Measurements from ENCODE around the gene RNF133. TPM values are rescaled to one million over a fixed set of nuclear protein-coding genes. Genes with fewer than 3 reads are reported as not detected.

RNF133 gene
- total RNA-seq, 1 experiment from 2014 or later = 0.20 TPM

GRCh38 chr7:122652876-122653275 is 46.0 kb downstream of the RNF133 start (continued):
- TF ChIP-seq YY1 (IDR thresholded peaks at IDR 0.05; ENCODE audit: extremely low read depth, insufficient replicate concordance, low read depth, low read length) (no peak), MAX (IDR thresholded peaks at IDR 0.05) (no peak), EZH2phosphoT487 (IDR thresholded peaks at IDR 0.05; ENCODE audit: borderline replicate concordance) (no peak)

GRCh38 chr7:122651451-122651850 is 47.5 kb downstream of the RNF133 start:
- Histone ChIP-seq H3K27me3 (ENCODE audit: insufficient read depth, low read length) (no peaks in the 10 kb centered on the region), H3K79me2 (ENCODE audit: insufficient read depth, low read length) (no peaks in the 10 kb centered on the region), H3K9ac (ENCODE audit: low read length) (no peak overlapping the region), H3K4me1 (ENCODE audit: control insufficient read depth in 1 of 2, insufficient read depth in 2 of 2, low read length in 2 of 2) (peaks cover 0 to 7% of the 10 kb centered on the region in 2 experiments; a peak in 1 of 4 replicates), H2AFZ (ENCODE audit: low read depth, low read length, poor library complexity, severe bottlenecking) (no peak overlapping the region), H3K4me3 (replicated peaks in 1 of 2; ENCODE audit: low read depth in 1 of 2, low read length in 2 of 2) (no peak overlapping the region), H3K27ac (ENCODE audit: low read depth, low read length) (no peak overlapping the region), H3K9me3 (ENCODE audit: control insufficient read depth in 1 of 2, insufficient read depth in 1 of 2, low read depth in 1 of 2, low read length in 2 of 2) (no peaks in the 10 kb centered on the region), H3K36me3 (ENCODE audit: control insufficient read depth in 1 of 2, insufficient read depth in 2 of 2, low read length in 2 of 2) (no peaks in the 10 kb centered on the region), H4K20me1 (ENCODE audit: insufficient read depth) (no peaks in the 10 kb centered on the region), H3K9me2 (ENCODE audit: insufficient read depth) (no peaks in the 10 kb centered on the region), H3K4me2 (ENCODE audit: low read length) (no peak overlapping the region)
- ATAC-seq = no peak
- DNase-seq (ENCODE audit: low read depth, low spot score) = no peak
- ChIA-PET CTCF (no interaction called here), RAD21 (ENCODE audit: low non-redundant PET in 1 of 2, low total read pairs in 2 of 2, uncharacterized antibody in 2 of 2, unreplicated experiment in 2 of 2) (no interaction called here), POLR2A (no interaction called here)
- intact Hi-C loops (cut with micrococcal nuclease) = no loop called here
- BruUV-seq (replicated peaks) = no TSS peak
- TF ChIP-seq ZNF274 (IDR thresholded peaks at IDR 0.05; ENCODE audit: low read depth, low read length) (no peak), POLR2AphosphoS5 (IDR thresholded peaks at IDR 0.05; ENCODE audit: low read depth, low read length) (no peak), SP1 (IDR thresholded peaks at IDR 0.05; ENCODE audit: low read depth) (no peak), SIN3A (IDR thresholded peaks at IDR 0.05; ENCODE audit: low read depth) (no peak), ZFX (IDR thresholded peaks at IDR 0.05) (no peak), TCF7L2 (IDR thresholded peaks at IDR 0.05; ENCODE audit: borderline replicate concordance, extremely low read depth, insufficient read depth, insufficient read length) (no peak), EZH2phosphoT487 (IDR thresholded peaks at IDR 0.05; ENCODE audit: borderline replicate concordance) (no peak), ELF1 (IDR thresholded peaks at IDR 0.05; ENCODE audit: borderline replicate concordance, low read depth) (no peak), RAD21 (IDR thresholded peaks at IDR 0.05; ENCODE audit: low read depth) (no peak), YY1 (IDR thresholded peaks at IDR 0.05; ENCODE audit: extremely low read depth, insufficient replicate concordance, low read depth, low read length) (no peak)

Other genes with a start within 250 kb of the RNF133 start
- gene RNF148, start 3.8 kb upstream of the RNF133 start, total RNA-seq (2021; ENCODE audit: unreplicated experiment) = 0.22 TPM
- gene CADPS2, start 187.3 kb upstream of the RNF133 start, total RNA-seq (2021; ENCODE audit: unreplicated experiment) = 7.5 TPM

Data from HCT116 (cell line).